ENCODE measurements around the gene CCNL2.

CCNL2 gene

GRCh38 chr1:1340791-1341548, 58.2 kb downstream of the CCNL2 start:
- DNase-seq = no peak

DNA sequence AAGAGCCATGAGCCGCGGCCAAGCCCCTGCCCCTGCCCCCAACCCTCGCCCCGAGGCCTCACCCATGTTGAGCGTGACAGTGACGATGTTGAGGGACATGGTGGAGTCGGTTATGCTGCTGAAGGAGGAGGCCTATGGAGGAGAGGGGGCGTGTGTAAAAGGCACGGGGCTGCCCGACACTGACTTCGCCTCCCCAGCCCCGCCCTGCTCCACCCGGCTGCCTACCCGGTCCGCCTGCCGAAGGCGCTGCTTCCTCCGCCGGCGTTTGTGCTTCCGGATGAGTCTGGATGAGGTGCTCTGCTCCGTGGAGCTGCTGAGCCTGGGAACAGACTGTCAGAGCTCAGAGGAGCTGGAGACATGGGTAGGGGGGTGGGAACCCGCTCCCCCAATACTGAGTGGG, 59.0 kb downstream of the CCNL2 start:
- no peak for DNase-seq

DNA sequence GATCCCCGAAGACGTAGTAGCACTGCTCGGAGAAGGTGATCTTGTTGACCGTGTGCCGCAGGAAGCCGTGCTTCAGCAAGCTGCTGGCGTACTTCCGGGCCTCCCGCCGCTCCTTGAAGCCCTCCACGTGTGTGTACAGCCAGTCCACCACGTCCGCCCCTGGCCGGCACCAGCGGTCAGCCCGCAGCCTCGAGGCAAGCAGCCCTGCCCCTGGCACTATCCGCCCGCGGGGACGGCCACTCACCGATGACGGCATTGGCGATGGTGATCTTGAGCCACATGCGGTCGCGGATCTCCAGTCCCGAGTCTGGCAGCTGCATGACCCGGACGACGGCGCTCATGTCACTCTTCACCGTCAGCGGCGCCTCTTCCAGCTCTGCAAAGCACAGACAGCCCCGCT, 60.9 kb downstream of the CCNL2 start:
- no peak for DNase-seq

DNA sequence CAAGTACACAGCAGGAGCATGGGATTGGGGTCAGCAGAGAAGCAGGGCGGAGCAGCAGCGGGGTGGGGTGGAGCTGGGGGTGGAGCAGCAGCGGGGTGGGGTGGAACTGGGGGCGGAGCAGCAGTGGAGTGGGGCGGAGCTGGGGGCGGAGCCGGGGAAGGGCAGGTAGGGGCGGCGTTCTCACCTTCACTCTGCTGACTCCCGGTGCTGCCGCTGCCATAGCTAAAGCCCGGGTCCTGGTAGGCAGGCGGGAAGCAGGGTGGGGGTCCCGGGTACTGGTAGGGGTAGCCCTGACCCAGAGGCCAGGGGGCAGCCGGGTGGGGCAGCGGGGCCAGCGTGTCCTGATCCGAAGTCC, 61.4 kb downstream of the CCNL2 start:
- DNase-seq = no peak

- DNase-seq = no peak
These were observed 62.0 kb downstream of the CCNL2 start for GRCh38 chr1:1336931-1337792.

GRCh38 chr1:1336446-1336845, 62.7 kb downstream of the CCNL2 start:
- DNase-seq = no peak

DNA sequence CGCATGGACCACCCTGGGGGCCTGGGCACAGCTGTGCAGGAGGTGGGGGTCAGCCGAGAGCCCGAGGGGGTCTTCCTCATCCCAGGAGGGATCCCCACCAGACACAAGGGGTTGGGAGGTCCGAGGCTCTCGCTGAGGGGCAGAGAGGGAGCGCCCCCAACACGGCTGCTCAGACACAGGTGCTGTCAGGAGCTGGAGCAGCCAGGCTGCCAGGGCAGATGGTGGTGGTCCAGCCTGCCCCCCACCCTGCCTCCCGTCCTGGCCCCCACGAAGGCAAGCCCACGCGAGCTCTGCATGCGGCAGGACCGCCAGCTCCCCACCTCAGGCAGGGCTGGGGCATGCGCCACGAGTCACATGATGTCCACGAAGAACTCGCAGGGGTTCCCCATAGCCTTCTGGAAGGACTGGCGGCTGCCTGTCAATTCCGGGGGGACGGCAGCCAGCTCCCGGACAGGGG, 63.3 kb downstream of the CCNL2 start:
- DNase-seq = no peak
